ENCODE measurements around the gene OR4N2.
"Not testable (repeated sequence)": the region's sequence is repeated elsewhere in the genome, so short reads cannot be mapped to it uniquely, and the experiment has no call there.

Gene OR4N2

DNA sequence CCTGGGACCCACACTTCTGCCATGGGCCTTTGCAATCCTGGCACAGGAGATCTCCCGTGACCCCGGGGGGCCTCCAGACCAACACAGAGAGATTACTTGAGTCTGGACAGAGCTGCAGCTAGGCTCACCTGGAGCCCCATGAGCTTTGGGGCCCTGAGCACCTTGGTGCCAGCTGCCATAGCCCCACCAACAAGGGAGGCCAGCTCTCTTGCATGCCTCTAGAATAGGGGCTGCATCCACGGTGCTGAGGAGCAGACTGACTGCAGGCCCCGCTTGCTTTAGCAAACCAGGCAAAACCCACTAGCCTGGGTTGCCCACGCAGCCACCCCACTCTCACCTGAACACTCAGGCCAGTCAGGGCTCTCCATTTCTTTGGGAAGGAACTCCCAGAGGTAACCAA, 3.7 kb upstream of the OR4N2 start:
- in situ Hi-C loops (cut with MboI; ENCODE audit: low pct_unique_long_range_greater_than_20kb, low sequenced_read_pairs, unreplicated experiment) = no loop called here
- no peak for DNase-seq (ENCODE audit: low spot score)
- TF ChIP-seq, protein P1, sequence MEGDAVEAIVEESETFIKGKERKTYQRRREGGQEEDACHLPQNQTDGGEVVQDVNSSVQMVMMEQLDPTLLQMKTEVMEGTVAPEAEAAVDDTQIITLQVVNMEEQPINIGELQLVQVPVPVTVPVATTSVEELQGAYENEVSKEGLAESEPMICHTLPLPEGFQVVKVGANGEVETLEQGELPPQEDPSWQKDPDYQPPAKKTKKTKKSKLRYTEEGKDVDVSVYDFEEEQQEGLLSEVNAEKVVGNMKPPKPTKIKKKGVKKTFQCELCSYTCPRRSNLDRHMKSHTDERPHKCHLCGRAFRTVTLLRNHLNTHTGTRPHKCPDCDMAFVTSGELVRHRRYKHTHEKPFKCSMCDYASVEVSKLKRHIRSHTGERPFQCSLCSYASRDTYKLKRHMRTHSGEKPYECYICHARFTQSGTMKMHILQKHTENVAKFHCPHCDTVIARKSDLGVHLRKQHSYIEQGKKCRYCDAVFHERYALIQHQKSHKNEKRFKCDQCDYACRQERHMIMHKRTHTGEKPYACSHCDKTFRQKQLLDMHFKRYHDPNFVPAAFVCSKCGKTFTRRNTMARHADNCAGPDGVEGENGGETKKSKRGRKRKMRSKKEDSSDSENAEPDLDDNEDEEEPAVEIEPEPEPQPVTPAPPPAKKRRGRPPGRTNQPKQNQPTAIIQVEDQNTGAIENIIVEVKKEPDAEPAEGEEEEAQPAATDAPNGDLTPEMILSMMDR (IDR thresholded peaks at IDR 0.05; ENCODE audit: extremely low read depth, insufficient read depth, missing control alignments) = no peak

- no peak for DNase-seq (ENCODE audit: low spot score)
- TF ChIP-seq, protein P1 (IDR thresholded peaks at IDR 0.05; ENCODE audit: extremely low read depth, insufficient read depth, missing control alignments) = no peak
- in situ Hi-C loops (cut with MboI; ENCODE audit: low pct_unique_long_range_greater_than_20kb, low sequenced_read_pairs, unreplicated experiment) = no loop called here
Measured at GRCh38 chr14:19800282-19801117, 3.1 kb upstream of the OR4N2 start.

GRCh38 chr14:19801118-19801464, 2.5 kb upstream of the OR4N2 start:
- no peak for DNase-seq (ENCODE audit: low spot score)
- in situ Hi-C loops (cut with MboI; ENCODE audit: low pct_unique_long_range_greater_than_20kb, low sequenced_read_pairs, unreplicated experiment) = no loop called here
- TF ChIP-seq, protein P1 (IDR thresholded peaks at IDR 0.05; ENCODE audit: extremely low read depth, insufficient read depth, missing control alignments) = no peak

DNA sequence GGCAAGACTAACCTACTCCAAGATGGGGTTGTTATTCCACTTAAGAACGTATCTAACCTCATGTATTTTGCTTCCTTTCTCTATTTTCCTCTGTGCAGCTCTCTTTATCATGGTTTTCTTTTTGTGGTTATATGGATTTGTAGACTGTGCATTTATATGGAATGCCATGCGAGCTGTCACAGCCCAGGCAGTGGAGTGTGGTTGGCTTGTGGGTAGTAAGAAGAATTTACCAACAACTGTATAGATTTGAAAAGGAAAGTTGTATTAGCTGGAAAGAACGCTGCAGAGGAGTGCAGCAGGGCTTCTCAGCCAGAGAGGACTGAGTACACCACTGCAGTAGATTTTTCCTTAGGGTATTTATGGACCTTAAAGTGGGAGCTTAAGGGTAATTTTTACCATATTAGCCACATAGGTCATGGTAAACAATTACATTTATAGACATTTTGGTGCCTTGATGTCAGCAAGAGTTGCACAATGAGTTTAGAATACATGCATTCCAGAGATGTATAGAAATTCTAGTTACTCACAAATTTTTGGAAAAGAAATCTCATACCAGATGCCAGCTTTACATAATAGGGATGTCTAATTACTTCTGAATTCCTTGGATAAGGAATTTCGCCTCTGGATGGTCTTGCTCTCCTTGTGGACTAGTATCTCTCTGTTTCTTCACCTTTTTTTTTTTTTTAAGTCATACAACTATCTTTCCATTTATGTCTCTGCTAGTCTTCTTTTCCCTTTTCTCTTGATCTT, 9.8 kb downstream of the OR4N2 start:
- in situ Hi-C loops (cut with MboI; ENCODE audit: low pct_unique_long_range_greater_than_20kb, low sequenced_read_pairs, unreplicated experiment); DNase-seq (ENCODE audit: low spot score): not testable (repeated sequence)

DNA sequence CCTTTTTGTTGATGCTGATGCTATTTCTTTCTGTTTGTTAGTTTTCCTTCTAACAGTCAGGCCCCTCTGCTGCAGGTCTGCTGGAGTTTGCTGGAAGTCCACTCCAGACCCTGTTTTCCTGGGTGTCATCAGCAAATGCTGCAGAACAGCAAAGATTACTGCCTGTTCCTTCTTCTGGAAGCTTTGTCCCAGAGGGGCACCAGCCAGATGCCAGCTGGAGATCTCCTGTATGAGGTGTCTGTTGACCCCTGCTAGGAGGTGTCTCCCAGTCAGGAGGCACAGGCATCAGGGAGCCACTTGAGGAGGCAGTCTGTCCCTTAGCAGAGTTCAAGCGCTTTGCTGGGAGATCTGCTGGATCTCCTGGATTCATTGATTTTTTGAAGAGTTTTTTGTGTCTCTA, 16.3 kb downstream of the OR4N2 start:
- in situ Hi-C loops (cut with MboI; ENCODE audit: low pct_unique_long_range_greater_than_20kb, low sequenced_read_pairs, unreplicated experiment); DNase-seq (ENCODE audit: low spot score): not testable (repeated sequence)

DNA sequence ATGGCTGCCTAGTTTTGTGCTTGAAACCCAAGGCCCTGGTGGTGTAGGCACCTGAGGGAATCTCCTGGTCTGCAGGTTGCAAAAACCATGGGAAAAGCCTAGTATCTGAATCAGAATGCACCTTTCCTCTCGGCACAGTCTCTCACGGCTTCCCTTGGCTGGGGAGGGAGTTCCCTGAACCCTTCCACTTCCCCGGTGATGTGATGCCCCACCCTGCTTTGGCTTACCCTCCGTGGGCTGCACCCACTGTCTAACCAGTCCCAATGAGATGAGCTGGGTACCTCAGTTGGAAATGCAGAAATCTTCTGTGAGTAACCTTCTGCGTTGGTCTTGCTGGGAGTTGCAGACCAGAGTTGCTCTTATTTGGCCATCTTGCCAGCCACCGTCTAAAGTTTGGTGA, 17.4 kb downstream of the OR4N2 start:
- in situ Hi-C loops (cut with MboI; ENCODE audit: low pct_unique_long_range_greater_than_20kb, low sequenced_read_pairs, unreplicated experiment); DNase-seq (ENCODE audit: low spot score): not testable (repeated sequence)

GRCh38 chr14:19823178-19823577, 19.6 kb downstream of the OR4N2 start:
- in situ Hi-C loops (cut with MboI; ENCODE audit: low pct_unique_long_range_greater_than_20kb, low sequenced_read_pairs, unreplicated experiment) = no loop called here
- TF ChIP-seq, protein P1 (IDR thresholded peaks at IDR 0.05; ENCODE audit: extremely low read depth, insufficient read depth, missing control alignments) = no peak
- DNase-seq (ENCODE audit: low spot score) = no peak

DNA sequence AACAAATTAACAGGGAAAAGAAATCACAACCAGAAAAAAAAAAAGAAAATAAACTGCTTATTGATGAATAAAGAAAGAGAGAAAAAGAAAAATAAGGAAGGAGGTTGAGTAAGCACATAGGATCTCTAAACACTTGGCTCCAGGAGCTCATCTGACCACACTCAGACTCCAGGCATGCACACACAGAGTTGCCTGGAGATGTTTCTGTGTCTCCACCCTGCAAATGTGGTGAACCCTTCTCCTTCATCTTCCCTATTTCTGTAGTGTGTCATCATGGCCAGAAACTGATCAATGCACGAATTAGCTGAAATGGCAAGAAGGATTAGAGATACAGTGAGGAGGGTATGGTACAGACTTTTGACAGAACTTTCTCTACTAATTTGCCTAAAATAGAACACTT, 20.2 kb downstream of the OR4N2 start:
- DNase-seq (ENCODE audit: low spot score) = no peak
- in situ Hi-C loops (cut with MboI; ENCODE audit: low pct_unique_long_range_greater_than_20kb, low sequenced_read_pairs, unreplicated experiment) = no loop called here
- TF ChIP-seq, protein P1 (IDR thresholded peaks at IDR 0.05; ENCODE audit: extremely low read depth, insufficient read depth, missing control alignments) = no peak

- DNase-seq (ENCODE audit: low spot score); in situ Hi-C loops (cut with MboI; ENCODE audit: low pct_unique_long_range_greater_than_20kb, low sequenced_read_pairs, unreplicated experiment): not testable (repeated sequence)
Measured at GRCh38 chr14:19827626-19828244, 24.2 kb downstream of the OR4N2 start.
